LNCaP clone FGC (cell line): ENCODE measurements around the gene ELOA2.
"Not testable (repeated sequence)": the region's sequence is repeated elsewhere in the genome, so short reads cannot be mapped to it uniquely, and the experiment has no call there.

Source experiments
- DNase-seq: peaks from one replicate; pipeline ENCODE4 v3.0.0-alpha.2; 2011; ENCODE audit warnings: low read depth
- H3K4me3 ChIP-seq: 2 replicates; pipeline ENCODE4 v1.5.1; 2011; ENCODE audit warnings: mild to moderate bottlenecking, low read depth, low read length, control low read depth
- TF ChIP-seq, protein P1 (sequence below): IDR thresholded peaks from 2 replicates; pipeline ENCODE4 v1.5.1; 2012; ENCODE audit warnings: mild to moderate bottlenecking; ENCODE audit not compliant: control insufficient read depth, insufficient read depth; ENCODE audit errors: extremely low read depth

ELOA2 gene

DNA sequence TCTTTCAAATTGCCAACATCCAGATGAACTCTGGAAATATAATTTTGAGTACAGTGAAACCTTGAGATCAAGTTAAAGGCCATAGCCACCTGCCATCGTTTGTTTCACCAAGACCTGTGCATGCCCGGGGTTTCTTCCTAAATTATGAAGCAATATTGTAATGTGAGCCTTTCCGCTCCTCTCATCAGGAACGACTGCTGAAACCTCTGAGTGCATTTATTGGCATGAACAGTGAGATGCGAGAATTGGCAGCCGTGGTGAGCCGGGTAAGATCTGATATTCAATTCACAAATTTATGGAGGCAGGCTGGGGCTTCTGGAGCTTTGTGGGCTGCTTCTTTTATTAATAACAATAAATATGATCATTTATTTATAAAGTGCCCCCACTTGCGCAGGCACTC lies 27.7 kb upstream of the ELOA2 start:
- no peak overlapping the region for H3K4me3 ChIP-seq
- TF ChIP-seq, protein P1, sequence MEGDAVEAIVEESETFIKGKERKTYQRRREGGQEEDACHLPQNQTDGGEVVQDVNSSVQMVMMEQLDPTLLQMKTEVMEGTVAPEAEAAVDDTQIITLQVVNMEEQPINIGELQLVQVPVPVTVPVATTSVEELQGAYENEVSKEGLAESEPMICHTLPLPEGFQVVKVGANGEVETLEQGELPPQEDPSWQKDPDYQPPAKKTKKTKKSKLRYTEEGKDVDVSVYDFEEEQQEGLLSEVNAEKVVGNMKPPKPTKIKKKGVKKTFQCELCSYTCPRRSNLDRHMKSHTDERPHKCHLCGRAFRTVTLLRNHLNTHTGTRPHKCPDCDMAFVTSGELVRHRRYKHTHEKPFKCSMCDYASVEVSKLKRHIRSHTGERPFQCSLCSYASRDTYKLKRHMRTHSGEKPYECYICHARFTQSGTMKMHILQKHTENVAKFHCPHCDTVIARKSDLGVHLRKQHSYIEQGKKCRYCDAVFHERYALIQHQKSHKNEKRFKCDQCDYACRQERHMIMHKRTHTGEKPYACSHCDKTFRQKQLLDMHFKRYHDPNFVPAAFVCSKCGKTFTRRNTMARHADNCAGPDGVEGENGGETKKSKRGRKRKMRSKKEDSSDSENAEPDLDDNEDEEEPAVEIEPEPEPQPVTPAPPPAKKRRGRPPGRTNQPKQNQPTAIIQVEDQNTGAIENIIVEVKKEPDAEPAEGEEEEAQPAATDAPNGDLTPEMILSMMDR, result no peak
- no peak for DNase-seq

DNA sequence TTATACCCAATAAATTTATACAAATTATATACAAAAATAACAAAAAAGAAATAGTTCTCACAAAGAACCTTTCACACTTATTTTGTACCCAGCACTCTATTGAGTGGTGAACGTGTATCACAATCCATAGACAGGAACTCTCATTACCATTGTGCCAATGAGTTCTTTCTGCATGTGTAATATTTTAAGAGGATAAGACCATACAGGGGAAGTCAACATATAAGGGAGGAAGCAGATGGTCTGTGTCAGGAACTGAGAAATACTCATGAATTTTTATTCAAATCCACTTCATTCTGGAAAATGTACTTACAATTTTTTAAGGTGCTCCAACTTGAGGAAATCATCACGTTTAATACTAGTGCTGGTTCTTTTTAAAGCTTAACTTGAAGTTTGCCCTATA lies 27.1 kb upstream of the ELOA2 start:
- DNase-seq, result no peak
- TF ChIP-seq, protein P1, result no peak

DNA sequence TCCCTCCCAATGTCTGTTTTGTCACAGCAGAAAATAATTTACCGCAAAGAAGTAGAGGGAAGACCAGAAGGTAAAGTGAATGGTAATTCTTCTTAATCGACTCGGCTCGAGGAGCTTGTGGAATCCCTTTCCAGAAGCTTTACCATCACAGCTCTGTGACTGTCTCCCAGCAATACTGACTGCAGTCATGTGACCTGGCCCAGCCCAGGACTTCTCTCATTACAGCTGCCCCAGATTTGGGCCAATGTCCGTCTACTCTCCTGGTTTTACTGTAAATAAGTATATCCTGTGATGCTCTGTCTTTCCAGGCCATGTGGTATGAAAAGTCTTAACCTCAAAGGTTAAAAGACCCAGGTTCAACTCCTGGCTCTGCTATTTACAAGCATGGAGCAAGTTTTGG lies 18.9 kb upstream of the ELOA2 start:
- no peak overlapping the region for H3K4me3 ChIP-seq
- TF ChIP-seq, protein P1, result no peak
- DNase-seq, result no peak

More for the DNA sequence above, 27.1 kb upstream of the ELOA2 start:
- no peak overlapping the region for H3K4me3 ChIP-seq

DNA sequence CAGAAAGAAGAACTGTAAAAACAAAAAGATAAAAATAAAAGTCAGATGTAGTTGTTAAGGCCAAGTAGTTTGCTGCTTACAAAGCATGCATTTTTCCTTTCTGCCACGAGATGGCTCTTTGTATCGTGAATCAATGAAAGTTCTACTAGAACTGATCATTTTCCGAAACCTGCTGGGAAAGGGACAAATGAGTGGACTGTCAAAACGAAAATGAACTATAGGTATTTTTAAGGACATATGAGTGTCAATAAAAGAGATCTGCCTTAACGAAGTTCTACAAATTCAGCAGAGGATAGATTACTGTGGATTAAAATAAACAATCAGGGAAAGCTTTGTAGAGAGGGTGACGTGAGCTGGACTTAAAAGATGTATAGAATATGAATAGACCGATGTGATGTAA lies 15.0 kb upstream of the ELOA2 start:
- TF ChIP-seq, protein P1, result peak; percentile 65
- no peak overlapping the region for H3K4me3 ChIP-seq
- DNase-seq, result peak; percentile 28

DNA sequence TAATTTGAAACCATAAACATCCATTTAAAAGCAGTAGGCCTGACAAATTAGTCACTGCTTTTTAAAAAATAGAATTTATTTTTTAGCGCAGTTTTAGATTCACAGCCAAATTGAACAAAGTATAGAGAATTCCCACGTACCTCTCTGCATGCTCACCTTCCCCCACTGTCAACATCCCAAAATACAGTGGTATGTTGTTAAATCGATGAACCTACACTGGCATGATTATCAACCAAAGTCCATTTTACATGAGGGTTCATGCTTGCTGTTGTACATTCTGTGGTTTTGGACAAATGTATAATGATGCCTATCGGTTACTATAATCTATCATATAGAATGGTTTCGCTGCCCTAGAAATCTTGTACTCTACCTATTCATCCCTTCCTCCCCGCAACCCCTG lies 5.6 kb upstream of the ELOA2 start:
- no peak overlapping the region for H3K4me3 ChIP-seq
- DNase-seq, result no peak
- TF ChIP-seq, protein P1, result no peak

DNA sequence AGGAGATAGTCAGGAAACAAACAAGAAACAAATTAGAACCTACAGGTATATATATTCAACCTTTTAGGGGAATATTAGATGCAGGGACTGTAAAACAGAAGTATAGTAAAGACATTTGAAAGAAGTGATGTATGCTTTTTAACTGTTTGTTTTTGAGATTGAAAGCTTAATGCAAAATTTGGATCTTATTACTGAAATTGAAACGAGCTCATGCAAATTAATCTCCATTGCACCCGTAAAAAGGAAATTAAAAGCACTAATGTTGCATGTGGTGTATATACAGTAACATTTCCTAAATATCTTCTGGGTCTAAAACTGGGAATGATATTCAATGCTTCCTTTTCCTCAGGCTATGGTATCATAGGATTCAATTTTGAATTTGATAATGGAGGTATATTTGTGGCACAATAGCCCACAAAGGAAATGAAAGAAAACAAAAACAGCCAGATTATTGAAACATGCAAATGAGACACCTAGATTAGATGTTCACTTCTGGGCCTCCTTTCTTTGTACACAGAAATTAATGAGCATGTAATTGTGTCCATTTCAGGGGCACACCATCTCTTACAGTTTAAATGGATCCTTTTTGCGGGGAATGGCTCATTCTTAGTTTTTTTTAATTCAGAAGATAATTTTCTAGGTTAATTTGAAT lies 1.6 kb upstream of the ELOA2 start:
- no peak for DNase-seq
- no peak overlapping the region for H3K4me3 ChIP-seq
- TF ChIP-seq, protein P1, result no peak

DNA sequence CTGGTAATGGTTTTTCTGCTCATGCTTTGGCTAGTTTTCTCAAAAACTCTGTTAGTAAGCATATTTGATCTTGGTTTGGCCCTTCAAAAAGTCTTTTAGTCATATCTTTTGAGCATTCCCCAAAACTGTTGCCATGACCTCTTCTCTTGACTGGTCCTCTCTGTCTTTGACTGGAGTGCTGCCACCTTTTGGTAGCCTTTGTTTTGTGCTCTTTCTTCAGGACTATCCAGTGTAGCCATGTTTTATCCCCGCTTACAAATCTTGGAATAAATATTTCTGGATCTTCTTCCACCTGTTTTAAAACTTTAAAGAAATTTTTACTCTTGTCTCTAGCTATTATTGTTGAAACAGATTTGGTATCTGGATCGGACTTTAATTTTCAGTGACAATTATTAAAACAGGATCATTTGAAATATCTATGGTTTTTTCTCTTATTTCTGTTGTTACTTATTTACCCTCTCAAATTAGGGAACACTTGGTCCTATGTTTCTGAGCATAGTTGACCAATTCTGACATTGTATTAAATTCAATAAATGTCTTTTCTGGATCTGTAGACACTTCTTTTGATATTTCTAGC lies 965 bp upstream of the ELOA2 start:
- TF ChIP-seq, protein P1, result peak; percentile 69
- H3K4me3 ChIP-seq, result no peak overlapping the region
- peak; percentile 17 for DNase-seq

DNA sequence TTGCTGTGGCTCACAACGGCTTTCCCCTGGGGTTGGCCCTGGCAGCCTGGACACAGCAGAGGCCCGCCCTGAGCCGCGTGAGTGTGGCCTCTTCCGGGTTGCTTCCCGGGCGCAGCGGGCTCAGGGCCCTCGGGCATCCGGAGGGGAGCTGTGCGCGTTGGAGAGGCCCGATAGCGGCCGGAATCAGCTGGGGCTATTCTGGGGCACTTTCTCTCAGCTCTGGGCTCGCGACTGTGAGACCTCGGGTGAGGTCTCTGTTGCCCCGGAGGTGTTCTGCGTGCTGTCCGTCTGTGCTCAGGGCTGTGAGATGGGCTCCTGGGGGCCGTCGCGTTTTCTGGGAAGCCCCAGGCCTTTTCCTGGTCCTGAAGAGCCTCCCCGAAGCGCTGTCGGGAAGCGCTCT lies 830 bp downstream of the ELOA2 start:
- H3K4me3 ChIP-seq, DNase-seq: not testable (repeated sequence)
